MM.1S (cell line): Measurements from ENCODE around the gene TENM4.

Experiments
- DNase-seq: peaks from one replicate; pipeline ENCODE4 v3.0.0-alpha.2; 2015
- H2AFZ ChIP-seq: fragments of 300-600 bp; sonication (generic); 2 replicates; pipeline ENCODE4 v1.6.0; 2016; ENCODE audit warnings: antibody characterized with exemption, low read length
- H3F3A ChIP-seq: fragments of 300-600 bp; sonication (generic); 2 replicates; pipeline ENCODE4 v1.6.1; 2016; ENCODE audit warnings: mild to moderate bottlenecking, antibody characterized with exemption, low read length, moderate library complexity, mixed read lengths; ENCODE audit not compliant: insufficient read depth
- H3K27ac ChIP-seq: fragments of 300-600 bp; sonication (generic); 2 replicates; pipeline ENCODE4 v1.5.1; 2016; ENCODE audit warnings: mild to moderate bottlenecking, low read length
- H3K27me3 ChIP-seq: fragments of 300-600 bp; sonication (generic); replicated peaks from 2 replicates; pipeline ENCODE4 v1.6.0; 2016; ENCODE audit warnings: low read length; ENCODE audit not compliant: insufficient read depth
- H3K36me3 ChIP-seq: fragments of 300-600 bp; sonication (generic); replicated peaks from 2 replicates; pipeline ENCODE4 v1.6.1; 2016; ENCODE audit warnings: mild to moderate bottlenecking, low read length, mixed read lengths; ENCODE audit not compliant: insufficient read depth
- H3K4me1 ChIP-seq: fragments of 300-600 bp; sonication (generic); 2 replicates; pipeline ENCODE4 v1.6.1; 2016; ENCODE audit warnings: low read length, mixed read lengths
- H3K4me2 ChIP-seq: fragments of 300-600 bp; sonication (generic); 2 replicates; pipeline ENCODE4 v1.6.0; 2016; ENCODE audit warnings: low read depth, low read length
- H3K4me3 ChIP-seq: fragments of 300-600 bp; sonication (generic); 2 replicates; pipeline ENCODE4 v1.5.1; 2016; ENCODE audit warnings: low read length, mixed read lengths
- H3K79me2 ChIP-seq: fragments of 300-600 bp; sonication (generic); 2 replicates; pipeline ENCODE4 v1.6.1; 2016; ENCODE audit warnings: mixed run types, low read length, mixed read lengths
- H3K9ac ChIP-seq: fragments of 300-600 bp; sonication (generic); 2 replicates; pipeline ENCODE4 v1.6.1; 2016; ENCODE audit warnings: low read length, mixed read lengths
- H3K9me2 ChIP-seq: fragments of 300-600 bp; sonication (generic); replicated peaks from 2 replicates; pipeline ENCODE4 v1.6.1; 2016; ENCODE audit warnings: mild to moderate bottlenecking, low read length, mixed read lengths; ENCODE audit not compliant: insufficient read depth
- H3K9me3 ChIP-seq: fragments of 300-600 bp; sonication (generic); replicated peaks from 2 replicates; pipeline ENCODE4 v1.6.1; 2016; ENCODE audit warnings: mild to moderate bottlenecking, low read length, mixed read lengths; ENCODE audit not compliant: insufficient read depth
- H4K20me1 ChIP-seq: fragments of 300-600 bp; sonication (generic); 2 replicates; pipeline ENCODE4 v1.6.1; 2016; ENCODE audit warnings: mild to moderate bottlenecking, low read length, moderate library complexity, mixed read lengths; ENCODE audit not compliant: insufficient read depth
- EZH2 ChIP-seq: fragments of 300-600 bp; sonication (generic); optimal IDR thresholded peaks from 2 replicates; pipeline ENCODE3; 2017; ENCODE audit warnings: low read depth, mild to moderate bottlenecking, antibody characterized with exemption, low read length, mixed read lengths
- EZH2phosphoT487 ChIP-seq: fragments of 300-600 bp; sonication (generic); IDR thresholded peaks from 2 replicates; pipeline ENCODE4 v1.6.1; 2018; ENCODE audit warnings: antibody characterized with exemption, low read length
- TF ChIP-seq, protein P1 (sequence below): fragments of 300-600 bp; sonication (generic); IDR thresholded peaks from 2 replicates; pipeline ENCODE4 v1.5.1; 2016; ENCODE audit warnings: antibody characterized with exemption, low read length, mixed read lengths

Gene TENM4

DNA sequence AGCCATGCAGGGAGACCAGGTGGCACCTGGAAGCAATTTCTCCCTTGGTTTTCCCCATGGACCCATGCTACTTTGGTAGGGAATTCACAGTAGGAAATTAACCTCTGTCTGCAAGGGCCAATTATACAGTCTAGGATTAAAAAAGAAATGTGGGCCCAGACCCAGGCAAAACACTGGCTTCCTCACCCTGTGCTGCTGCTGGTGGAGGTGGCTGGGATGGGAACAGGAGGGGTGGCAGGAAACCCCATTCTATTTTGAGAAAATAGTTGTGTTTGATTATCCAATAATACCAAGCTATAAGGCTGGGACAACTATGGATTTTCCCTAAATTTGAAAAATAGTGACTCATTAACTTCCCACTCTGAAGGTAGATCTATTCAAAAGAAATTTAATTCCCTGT lies 449.1 kb downstream of the TENM4 start:
- H3K9me3 ChIP-seq: no peaks in the 10 kb centered on the region
- no peak for TF ChIP-seq EZH2
- no peak for TF ChIP-seq EZH2phosphoT487
- TF ChIP-seq, protein P1, sequence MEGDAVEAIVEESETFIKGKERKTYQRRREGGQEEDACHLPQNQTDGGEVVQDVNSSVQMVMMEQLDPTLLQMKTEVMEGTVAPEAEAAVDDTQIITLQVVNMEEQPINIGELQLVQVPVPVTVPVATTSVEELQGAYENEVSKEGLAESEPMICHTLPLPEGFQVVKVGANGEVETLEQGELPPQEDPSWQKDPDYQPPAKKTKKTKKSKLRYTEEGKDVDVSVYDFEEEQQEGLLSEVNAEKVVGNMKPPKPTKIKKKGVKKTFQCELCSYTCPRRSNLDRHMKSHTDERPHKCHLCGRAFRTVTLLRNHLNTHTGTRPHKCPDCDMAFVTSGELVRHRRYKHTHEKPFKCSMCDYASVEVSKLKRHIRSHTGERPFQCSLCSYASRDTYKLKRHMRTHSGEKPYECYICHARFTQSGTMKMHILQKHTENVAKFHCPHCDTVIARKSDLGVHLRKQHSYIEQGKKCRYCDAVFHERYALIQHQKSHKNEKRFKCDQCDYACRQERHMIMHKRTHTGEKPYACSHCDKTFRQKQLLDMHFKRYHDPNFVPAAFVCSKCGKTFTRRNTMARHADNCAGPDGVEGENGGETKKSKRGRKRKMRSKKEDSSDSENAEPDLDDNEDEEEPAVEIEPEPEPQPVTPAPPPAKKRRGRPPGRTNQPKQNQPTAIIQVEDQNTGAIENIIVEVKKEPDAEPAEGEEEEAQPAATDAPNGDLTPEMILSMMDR: no peak
- H3K9me2 ChIP-seq: no peaks in the 10 kb centered on the region
- no peak overlapping the region for H3K27ac ChIP-seq
- no peaks in the 10 kb centered on the region for H3K36me3 ChIP-seq
- H3F3A ChIP-seq: no peaks in the 10 kb centered on the region
- no peak overlapping the region for H2AFZ ChIP-seq
- no peaks in the 10 kb centered on the region for H3K27me3 ChIP-seq
- no peak overlapping the region for H3K4me3 ChIP-seq
- no peak overlapping the region for H3K9ac ChIP-seq
- no peak for DNase-seq
- no peaks in the 10 kb centered on the region for H3K4me1 ChIP-seq
- H4K20me1 ChIP-seq: no peaks in the 10 kb centered on the region
- no peaks in the 10 kb centered on the region for H3K79me2 ChIP-seq
- no peak overlapping the region for H3K4me2 ChIP-seq

DNA sequence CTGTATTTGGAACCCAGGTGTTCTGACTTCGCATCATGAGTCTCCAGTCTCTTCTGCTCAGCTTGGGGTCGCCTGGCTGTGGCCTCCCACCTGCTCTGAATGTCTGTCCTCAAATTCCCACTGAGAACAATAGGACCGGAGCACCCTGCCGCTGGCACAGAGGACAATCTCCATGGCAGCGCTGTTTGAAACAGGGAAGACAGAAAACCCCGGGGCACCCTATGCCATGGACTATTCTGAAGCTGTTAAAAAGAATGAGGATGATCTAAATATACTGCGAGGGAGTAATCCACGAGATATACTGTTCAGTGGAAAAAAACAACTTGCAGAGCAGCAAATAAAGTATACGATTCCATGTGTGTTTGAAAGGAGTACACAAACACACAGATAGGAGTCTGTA lies 450.6 kb downstream of the TENM4 start:
- Histone ChIP-seq H3K36me3 (no peaks in the 10 kb centered on the region), H2AFZ (no peak overlapping the region), H3K4me3 (no peak overlapping the region), H3K79me2 (no peaks in the 10 kb centered on the region), H3K4me2 (no peak overlapping the region), H3K9me3 (no peaks in the 10 kb centered on the region), H3K4me1 (no peaks in the 10 kb centered on the region), H3K27ac (no peak overlapping the region), H3K27me3 (no peaks in the 10 kb centered on the region), H3F3A (no peaks in the 10 kb centered on the region), H3K9ac (no peak overlapping the region), H3K9me2 (no peaks in the 10 kb centered on the region), H4K20me1 (no peaks in the 10 kb centered on the region)
- no peak for DNase-seq
- no peak for TF ChIP-seq EZH2
- TF ChIP-seq, protein P1: no peak
- no peak for TF ChIP-seq EZH2phosphoT487

DNA sequence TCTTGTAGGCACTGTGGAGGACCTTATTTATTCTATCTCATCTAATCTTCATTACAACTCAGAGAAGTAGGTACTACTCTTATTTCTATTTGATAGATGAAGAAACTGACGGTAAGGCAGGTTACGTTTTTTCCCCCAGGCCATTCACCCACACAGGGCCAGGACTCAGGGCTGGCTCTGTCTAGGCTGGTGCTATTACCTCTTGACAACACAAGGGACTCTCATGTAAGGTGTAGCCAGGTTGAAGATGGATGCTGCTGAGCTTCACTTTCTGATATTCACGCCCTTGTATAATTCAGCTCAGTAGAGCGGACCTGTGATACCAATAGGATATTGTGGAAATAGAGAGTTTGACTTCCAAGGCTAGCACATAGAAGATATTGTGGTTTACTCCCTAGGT lies 453.1 kb downstream of the TENM4 start:
- Histone ChIP-seq H3K4me1 (no peaks in the 10 kb centered on the region), H3K4me3 (no peak overlapping the region), H3F3A (no peaks in the 10 kb centered on the region), H3K9me3 (no peaks in the 10 kb centered on the region), H3K36me3 (no peaks in the 10 kb centered on the region), H3K4me2 (no peak overlapping the region), H3K9me2 (no peaks in the 10 kb centered on the region), H4K20me1 (no peaks in the 10 kb centered on the region), H3K79me2 (no peaks in the 10 kb centered on the region), H3K9ac (no peak overlapping the region), H3K27ac (no peak overlapping the region), H2AFZ (no peak overlapping the region), H3K27me3 (no peaks in the 10 kb centered on the region)
- TF ChIP-seq EZH2phosphoT487: no peak
- no peak for TF ChIP-seq EZH2
- TF ChIP-seq, protein P1: no peak
- DNase-seq: no peak
